GM18517 (cell line): ENCODE data around the gene LINC01488.

Experiments used
- ATAC-seq: cut with Tn5 transposase; IDR thresholded peaks from one replicate; pipeline ENCODE4 v1.9.1; 2021; ENCODE audit warnings: mild to moderate bottlenecking, moderate library complexity; ENCODE audit not compliant: unreplicated experiment

The LINC01488 gene

GRCh38 chr11:69475866-69476471, 5.5 kb upstream of the LINC01488 start:
- ATAC-seq = no peak

GRCh38 chr11:69476509-69476961, 4.9 kb upstream of the LINC01488 start:
- ATAC-seq = no peak

- ATAC-seq = no peak
These were observed 4.4 kb upstream of the LINC01488 start for GRCh38 chr11:69477086-69477485.

- no peak for ATAC-seq
These were observed 1.7 kb upstream of the LINC01488 start for GRCh38 chr11:69479591-69480271.

GRCh38 chr11:69480547-69481392, 693 bp upstream of the LINC01488 start:
- ATAC-seq = no peak

- ATAC-seq = no peak
These were observed 859 bp downstream of the LINC01488 start for GRCh38 chr11:69482322-69482721.

GRCh38 chr11:69483170-69483569, 1.7 kb downstream of the LINC01488 start:
- no peak for ATAC-seq

- no peak for ATAC-seq
These were observed 2.4 kb downstream of the LINC01488 start for GRCh38 chr11:69483691-69484426.

- no peak for ATAC-seq
These were observed 3.2 kb downstream of the LINC01488 start for GRCh38 chr11:69484427-69485259.

- no peak for ATAC-seq
These were observed 4.0 kb downstream of the LINC01488 start for GRCh38 chr11:69485337-69486041.

- no peak for ATAC-seq
These were observed 4.8 kb downstream of the LINC01488 start for GRCh38 chr11:69486056-69486772.

- ATAC-seq = no peak
These were observed 5.4 kb downstream of the LINC01488 start for GRCh38 chr11:69486773-69487291.

- ATAC-seq = no peak
These were observed 5.9 kb downstream of the LINC01488 start for GRCh38 chr11:69487391-69487790.

- no peak for ATAC-seq
These were observed 6.5 kb downstream of the LINC01488 start for GRCh38 chr11:69487849-69488542.

GRCh38 chr11:69488543-69488940, 7.1 kb downstream of the LINC01488 start:
- no peak for ATAC-seq

- ATAC-seq = no peak
These were observed 7.7 kb downstream of the LINC01488 start for GRCh38 chr11:69489031-69489745.

GRCh38 chr11:69489746-69490365, 8.4 kb downstream of the LINC01488 start:
- ATAC-seq = no peak
